ENCODE results near the gene QSOX1.

Gene QSOX1

DNA sequence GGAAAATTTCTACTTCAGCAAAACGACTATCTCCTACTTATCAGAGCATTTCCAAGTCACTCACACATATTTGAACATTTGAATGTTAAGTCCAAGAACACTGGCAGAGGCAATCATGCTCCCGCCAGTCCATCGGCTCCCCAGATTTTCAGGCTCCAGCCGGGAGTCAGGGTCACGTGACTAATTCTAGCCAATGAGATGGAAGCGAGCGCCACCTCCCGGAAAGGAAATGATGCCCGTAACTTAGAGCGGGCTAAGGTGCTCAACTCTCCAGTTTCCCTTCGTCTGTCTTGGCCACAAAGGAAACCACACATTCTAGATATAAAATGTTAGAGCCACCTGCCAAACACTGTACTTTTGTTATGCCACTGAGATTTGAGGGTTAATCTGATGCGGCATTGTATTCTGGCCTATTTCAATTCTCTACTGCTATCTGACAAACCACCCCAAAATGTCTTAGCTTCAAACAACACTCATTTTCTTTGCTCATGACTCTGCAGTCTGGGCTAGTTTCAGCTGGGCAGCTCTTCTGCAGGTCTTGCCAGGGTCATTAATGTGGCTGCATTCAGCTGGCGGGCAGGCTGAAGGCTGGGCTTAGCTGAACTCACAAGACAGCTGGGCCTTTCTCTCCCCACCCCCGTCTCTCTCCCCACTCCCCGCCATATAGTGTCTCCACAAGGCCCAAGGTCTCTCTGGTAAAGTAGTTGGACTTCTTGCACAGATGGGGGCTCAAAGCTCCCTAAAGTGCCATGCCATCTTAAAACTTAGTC is 58.9 kb downstream of the QSOX1 start:
- DNase-seq (ENCODE audit: low spot score) (peak; percentile 77), FAIRE-seq (no peak)

DNA sequence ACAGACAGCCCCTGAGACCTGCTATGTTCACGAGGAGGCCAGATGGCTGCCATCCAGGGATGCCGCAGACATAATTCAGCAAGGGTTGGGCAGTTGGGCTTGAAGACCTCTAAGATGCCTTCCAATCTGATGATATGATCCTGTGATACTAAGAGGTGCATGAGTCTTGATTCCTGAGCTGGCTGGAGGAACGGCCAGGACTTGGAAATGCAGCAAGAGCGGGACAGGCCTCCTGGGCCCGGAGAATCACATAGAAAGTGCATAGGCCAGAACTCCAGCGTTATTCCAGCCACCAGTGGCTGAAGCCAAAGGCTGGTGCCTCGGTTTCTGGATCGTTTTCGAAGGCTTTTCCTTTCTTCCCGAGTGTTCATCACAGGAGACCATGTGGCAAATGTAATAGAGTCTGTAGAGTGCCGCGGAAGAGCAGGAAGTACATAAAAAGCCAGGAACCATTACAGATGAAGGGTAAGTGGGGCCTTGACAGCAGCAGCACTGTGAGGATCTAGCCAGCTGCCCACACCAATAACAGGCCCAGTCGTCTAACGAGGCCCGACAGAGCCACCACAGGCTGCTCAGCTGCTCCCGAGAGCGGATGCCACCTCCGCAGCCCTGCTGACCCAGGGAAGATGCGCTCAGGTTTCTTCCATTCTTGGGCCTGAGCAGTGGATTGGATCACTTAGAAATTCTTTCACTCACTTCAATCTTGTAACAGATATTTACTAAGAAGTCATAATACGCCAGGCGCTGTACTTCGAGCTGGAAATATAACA is 61.4 kb downstream of the QSOX1 start:
- no peak for DNase-seq (ENCODE audit: low spot score)
- FAIRE-seq = no peak

DNA sequence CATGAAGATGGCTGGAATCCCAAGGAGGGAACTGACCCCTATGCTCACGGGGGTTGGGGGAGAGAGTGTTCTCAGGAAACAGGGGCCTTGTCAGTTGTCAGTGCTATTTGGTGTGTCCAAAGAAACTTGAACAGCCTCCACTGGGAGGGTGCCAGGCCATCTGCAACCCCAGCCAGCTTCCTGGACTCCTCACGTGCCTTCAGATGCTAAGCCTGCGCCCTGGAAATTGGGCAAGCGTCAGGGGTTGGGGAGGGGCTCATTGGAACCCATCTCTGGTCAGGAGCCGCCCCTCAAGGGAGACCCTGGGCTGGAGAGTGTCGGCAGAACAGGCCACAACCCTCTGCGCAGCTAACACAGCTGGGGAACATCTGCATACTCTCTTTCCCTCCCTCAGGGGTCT is 62.3 kb downstream of the QSOX1 start:
- FAIRE-seq = no peak
- DNase-seq (ENCODE audit: low spot score) = no peak

DNA sequence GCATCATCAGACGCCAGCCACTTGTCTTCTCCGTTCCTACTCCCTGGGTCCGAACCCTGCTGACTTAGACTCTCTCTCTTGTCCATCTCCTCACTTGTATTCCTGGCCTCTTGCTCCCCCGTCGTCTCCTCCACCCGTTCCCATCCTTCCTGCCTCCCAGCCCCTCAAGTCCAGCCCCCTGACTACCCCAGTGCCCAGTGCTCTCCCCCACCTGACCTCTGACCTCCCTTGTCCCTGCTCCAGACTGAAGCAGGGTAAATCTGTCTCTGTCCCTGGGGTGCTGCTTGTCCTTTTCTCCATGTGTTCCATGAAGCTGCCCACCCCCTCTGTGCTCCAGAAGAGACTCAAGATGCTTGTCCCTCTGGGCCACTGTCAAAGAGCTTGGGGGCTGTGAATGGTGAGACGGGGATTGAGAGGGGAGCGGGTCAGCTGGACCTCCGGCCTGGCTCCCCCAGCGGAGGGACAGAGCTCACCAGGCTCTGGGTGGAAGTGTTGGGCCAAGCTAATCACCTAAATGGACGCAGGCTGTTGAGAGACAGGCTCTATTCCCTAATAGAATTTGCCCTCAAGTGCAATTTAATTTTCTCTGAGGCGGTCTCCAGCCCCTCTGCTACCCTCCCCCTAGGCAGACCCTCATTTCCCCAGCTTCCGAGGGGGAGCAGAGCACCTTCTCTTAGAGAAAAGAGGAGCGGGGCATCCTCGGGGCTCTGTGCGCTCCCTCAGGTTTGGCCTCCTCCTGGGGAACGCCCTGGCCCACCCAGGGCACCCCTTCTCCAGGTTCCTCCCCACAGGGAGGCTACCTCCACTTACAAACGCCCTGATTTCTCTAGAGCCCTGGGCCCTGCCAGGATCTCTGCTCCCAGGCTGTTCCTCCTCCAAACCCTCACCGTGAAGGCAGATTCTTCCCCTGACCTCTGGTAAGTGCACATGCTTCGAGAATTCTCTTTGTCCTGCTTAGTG is 64.4 kb downstream of the QSOX1 start:
- DNase-seq (ENCODE audit: low spot score) (no peak), FAIRE-seq (no peak)

DNA sequence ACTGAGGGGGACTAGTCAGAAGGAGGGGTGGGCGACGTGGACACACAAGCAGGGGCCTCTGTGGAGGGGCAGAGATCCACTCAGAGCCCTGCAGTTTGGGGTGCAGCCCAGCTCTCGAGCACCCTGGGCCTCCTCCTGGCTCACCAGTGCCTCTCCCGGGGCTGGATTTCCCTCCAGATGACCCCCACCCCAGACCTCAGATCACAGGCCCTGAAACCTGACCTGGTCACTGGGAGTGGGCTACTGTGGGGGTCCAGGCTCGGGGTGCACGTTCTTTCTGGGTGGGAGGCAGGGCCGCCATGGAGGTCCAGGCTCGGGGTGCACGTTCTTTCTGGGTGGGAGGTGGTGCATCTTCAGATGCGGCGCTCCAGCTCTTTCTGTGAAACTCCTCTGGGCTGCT is 65.1 kb downstream of the QSOX1 start:
- DNase-seq (ENCODE audit: low spot score) (no peak), FAIRE-seq (no peak)

DNA sequence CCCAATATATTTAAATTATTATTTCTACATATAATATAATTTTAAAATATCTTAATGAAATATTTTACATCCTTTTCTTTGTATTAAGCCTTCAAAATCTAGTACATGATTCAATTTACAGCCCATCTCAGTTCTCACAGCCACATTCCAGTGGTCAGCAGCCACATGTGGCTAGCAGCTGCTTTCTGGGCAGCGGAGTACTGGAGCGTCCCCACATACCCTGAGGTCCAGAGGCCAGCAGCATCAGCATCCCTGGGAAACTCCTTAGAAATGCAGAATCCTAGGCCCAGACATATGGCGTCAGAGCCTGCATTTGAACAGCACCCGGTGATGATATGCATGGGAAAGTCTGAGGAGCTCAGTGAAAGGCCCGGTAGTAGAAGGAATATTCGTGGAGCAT is 66.8 kb downstream of the QSOX1 start:
- FAIRE-seq = no peak
- no peak for DNase-seq (ENCODE audit: low spot score)

DNA sequence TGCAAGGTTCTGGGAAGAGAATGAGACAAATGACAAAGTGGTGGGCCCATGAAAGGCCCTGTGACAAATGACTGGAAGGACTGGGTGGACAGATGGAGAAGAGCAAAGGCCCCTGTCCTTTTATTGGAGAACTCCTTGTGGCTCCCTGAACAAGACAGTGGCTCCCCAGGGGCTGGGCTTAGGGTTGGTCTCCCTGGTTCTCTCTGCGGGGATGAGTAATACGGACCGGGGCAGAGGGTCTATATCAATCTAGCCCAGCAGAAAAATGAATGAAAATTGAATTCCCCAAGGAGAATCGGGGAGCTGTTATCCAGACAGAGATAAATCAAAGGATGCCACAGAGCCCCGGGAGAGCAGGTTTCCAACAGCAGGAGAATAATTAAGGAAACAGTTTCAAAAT is 70.2 kb downstream of the QSOX1 start:
- FAIRE-seq = no peak
- DNase-seq (ENCODE audit: low spot score) = no peak

DNA sequence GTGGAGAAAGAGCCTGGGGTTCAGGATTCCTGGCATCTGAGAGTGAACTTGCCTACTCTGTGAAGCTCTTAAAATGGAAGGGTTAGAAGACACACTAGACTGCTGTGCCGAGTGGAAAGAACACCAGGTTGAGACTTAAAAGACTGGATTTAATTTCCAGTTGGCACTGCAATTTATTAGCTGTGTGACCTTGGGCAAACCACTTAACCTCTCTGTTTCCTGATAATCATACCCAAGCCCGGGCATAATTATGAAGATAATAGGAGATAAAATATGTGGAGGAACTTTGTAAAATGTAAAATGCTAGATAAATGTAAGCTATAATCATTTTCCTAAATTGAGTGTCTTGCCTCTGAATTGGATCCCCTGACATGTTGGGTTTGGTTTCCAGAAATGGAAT is 70.7 kb downstream of the QSOX1 start:
- FAIRE-seq (no peak), DNase-seq (ENCODE audit: low spot score) (no peak)

DNA sequence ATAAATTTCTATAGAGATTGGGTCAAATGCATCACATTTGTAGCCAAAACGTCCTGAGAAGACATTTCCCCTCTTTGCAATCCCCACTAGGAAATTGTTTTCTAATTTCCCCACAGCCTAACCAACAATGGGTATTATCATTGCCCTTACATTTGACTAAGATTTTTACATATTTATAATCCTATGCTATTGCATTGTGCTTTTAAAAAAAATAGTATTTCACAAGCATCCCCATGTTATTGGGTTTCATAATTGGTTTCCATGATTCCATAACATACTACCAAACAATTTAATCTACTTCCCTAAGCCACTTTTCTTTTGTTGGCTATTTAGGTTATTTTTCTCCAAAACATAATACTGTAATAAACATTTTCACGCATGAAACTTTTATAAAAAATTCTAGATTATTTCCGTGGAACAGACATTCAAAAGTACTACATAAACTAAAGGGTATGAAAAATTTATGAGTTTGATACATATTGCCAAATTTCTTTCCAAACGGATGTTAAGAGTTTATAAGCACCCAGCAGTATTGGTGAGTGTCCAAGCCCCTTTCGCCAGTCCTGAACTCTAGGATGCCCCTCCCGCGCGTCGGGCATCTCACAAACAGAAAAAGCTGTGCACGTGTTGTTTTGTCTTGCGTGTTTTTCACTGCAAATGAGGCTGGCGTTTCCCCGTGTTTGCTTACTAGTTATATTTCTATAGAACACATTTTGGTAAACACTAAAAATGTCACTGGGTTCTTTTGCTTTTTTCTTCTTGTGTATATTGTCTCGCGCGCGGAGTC is 73.4 kb downstream of the QSOX1 start:
- FAIRE-seq (no peak), DNase-seq (ENCODE audit: low spot score) (no peak)

DNA sequence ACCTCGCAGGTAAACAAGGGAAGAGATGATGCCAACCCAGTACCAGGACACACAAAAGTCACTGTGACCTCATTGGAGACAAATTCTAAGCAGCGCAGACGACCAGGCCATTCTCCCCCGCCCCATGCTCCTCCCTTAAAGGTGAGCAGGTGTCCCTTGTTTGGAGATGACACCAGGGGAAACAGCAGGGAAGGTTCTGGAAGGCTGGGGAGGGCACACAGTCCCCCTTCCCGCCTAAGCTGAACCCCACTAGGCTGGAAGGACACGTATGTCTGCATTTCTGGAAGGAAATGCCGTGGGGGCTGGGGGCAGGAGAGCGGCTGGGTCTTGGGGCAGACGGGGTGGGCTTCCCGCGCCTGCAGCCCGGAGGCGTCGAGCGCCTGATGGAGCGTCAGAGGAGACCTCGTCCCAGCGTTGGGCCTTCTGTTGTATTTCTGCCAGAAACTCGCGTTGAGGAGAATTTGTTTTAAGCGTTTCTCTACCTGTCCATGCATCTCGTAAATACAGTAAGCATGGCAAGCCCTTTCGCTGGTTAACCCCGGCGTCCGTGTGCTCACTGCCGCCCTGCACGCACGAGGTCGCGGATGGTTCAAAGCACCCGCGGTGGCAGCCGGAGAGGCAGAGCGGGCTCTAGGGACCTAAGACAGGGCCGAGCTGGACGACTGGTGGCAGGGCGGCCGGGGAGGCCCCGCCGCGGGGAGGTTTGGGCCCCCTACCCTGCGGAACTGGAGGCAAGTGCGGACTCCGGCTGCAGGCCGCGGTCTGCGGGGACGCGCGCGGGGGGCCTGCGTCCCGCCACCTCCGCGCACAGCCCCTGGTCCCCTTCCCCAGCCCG is 74.2 kb downstream of the QSOX1 start:
- DNase-seq (ENCODE audit: low spot score) (no peak), FAIRE-seq (no peak)

DNA sequence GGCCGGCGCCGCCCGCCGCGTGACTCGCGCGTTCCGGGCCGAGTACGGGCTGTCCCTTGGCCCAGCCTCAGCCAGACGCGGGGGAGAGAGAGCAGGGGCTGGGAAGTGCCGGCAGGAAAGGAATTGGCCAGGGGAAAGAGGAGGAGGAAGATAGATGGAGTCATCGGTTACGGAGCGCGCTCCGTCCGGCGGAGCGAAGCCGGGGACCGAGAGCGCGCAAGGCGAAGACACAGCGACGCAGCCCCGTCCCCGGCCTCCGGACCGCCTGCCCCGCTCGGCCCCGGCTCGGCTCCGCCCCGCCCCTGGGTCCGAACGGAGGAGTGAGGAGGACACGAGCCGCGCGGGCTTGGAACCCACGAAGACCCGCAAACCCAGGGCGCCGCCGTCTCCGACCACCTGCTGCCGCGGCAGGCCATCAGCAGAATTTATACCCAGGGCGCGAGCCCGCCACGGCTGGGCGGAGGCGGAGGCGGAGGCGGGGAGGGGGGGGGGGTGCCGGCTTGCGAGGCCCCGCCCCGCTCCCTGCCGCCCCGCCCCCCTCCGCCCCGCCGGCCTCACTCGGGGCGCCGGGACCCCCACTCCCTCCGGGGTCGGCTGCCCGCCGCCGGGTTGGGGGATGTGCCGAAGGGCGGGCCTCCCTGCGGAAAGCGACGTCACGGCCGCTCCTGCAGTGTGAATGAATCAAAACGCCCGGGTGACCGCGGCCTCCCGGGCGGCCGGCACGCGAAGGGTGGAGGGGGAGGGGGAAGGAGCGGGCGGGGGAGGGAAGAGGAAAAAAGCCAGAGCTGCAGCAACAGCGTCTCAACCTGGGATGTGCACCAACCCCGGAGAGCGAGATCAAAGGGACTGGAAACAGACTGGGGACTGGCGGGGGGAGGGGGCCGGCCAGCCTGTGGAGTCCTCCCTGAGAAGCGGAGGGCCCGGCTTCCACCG is 75.1 kb downstream of the QSOX1 start, which contains the start of gene LHX4:
LHX4 (plus strand) TSS at position 782 of the 933 bp plus-strand sequence. CDS start 266 bp downstream, outside the sequence.
- FAIRE-seq (peak; percentile 56), DNase-seq (ENCODE audit: low spot score) (peak; percentile 87)

DNA sequence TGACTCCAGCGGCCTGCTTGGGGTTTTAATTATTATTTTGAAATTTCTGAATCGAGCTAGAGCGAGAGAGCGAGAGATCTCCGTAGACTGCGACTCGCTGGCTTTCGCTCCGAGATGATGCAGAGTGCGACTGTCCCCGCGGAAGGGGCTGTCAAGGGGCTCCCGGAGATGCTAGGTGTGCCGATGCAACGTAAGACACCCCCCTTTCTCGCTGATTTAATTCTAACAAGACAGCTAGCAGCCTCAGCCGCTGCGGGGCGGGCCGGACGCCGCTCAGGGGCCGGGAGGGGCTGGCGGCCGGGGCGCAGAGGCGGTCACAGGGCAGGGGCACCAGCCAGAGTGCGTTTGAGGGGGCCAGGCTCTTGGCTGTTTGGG is 75.7 kb downstream of the QSOX1 start:
- FAIRE-seq = no peak
- DNase-seq (ENCODE audit: low spot score) = peak; percentile 41

DNA sequence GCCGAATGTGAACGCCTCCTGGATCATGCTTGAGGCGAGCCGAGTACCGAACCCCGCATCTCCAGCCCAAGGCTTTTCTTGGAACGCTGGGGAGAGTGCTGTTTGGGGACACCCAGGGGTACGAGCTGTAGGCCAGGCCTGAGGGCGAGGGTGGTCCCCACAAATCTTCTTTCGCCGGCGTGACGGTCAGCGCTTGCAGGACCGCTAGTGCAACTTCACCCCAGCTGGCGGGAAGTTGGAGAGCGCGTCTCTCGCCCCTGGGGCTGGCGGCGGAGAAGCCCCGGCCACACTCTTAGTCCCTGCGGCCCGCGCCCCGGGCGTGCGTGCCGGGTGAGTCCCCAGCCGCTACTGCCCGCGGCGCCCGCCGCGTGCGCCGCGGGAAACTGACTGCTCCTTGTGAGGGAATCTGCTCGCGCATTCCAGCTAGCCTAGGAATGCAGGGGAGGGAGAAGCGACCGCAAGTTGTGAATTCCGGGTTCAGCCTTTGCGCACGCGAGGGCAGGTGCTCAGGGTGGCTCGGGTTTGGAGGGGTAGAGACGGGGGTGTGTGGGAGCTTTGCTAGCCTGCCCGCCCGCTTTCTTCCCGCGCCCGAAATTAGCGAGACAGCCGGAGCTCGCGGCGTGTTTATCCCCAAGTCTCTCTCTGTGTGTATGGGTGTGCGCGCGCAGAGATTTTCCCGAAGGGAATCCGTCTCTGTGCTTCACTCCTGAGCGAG is 76.3 kb downstream of the QSOX1 start:
- FAIRE-seq (no peak), DNase-seq (ENCODE audit: low spot score) (no peak)

DNA sequence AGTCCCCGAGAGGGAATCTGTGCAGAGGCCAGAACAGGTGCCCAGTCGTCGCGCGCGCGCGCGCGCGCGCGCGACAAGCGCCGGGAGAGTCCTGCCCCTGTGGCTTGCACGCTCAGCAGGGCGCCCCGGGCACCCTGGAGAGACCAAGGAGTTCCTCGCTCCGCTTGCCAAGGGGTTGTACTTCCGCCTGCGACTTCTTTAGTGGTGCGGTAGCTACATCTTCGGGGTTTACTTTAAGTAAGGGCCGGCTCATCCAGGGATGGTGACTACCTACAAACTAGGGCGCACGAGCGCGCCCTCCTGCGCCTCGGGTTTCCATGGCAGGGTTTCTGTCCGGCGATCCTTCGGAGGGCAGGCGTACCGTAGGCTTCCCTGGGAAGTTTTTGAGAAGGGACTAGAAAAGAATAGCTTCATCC is 76.8 kb downstream of the QSOX1 start:
- DNase-seq (ENCODE audit: low spot score) (no peak), FAIRE-seq (no peak)

DNA sequence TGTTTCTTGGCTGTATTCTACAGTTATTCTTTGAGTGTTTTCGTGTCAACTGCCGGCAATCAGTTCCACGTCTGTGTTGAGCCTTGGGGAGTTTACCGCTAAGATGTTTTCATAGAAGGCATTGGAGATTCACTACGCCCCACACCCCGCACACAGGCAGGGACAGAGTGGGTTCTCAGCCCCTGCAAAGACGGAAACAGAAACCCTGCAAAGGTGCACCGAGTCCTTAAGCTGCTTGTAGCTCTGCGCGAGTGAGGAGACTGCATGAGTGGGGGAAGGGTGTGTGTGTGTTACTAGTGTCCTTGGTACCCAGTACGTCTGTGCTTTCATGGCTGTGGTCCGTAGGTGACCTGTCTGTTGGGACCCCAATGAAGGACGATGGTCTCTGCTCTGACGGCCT is 77.3 kb downstream of the QSOX1 start:
- DNase-seq (ENCODE audit: low spot score) = no peak
- no peak for FAIRE-seq

DNA sequence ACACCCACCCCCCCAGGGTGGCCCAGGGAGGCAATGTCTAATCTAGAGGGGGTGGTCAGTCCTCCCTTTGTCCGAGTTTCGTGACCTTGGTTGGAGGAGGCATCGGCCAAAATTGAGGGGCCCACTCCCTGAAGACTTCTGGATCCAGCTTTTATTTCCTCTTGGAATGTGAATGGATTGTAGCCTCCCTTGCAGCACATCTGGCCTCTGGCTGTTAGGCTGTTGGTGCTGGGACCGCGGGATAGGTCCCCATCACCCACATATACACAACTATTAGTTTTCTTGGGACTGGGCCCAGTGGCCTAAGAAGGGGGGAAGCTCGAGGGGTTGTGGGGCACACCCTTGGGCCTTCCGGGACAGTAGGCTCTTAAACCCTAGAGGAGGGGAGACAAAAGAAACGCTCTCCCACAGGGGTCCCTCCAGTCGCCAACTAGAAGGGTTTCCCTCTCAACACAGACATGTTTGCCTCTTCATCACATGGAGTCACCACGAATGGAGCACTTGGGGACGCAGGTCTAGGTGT is 77.9 kb downstream of the QSOX1 start:
- DNase-seq (ENCODE audit: low spot score) = no peak
- FAIRE-seq = no peak

DNA sequence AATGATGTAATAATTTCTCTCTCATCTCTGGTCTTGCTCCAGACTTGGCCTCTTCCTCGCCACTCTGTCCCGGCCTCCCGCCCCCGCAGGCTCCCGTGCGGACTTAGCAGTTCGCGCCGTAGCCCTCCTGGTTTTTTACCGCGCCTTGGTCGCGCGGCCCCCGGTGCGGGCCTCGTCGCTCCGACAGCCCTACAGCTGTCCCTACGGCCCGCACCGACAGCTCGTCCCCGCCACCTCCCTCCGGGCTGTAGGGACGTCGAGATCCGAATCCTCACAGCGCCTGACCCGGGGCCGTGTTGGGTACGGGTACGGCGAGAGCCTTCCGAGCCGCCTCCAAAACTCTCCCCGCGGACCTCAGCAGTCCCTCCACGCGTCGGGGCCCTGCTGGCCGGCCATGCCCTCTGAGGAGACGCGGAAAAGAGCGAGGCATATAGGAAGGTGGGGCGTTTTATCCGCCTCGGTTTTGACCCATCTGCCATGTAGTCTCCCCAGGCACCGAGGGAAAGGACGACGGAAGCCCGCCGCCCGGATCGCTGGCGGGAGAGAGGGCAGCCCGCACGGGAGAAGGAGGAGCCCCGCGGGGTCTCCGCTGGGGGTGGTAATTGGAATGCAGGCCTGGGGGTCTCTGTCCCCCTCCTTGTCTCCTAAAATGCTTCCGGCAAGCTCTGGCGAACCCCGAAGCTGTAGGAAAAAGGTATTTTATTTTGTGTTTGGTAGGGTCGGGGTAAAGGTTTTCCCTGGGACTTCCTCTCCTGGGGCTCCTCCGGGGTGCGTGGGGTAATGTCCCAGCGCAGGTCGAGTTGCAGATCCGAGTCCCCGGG is 78.7 kb downstream of the QSOX1 start:
- DNase-seq (ENCODE audit: low spot score) (no peak), FAIRE-seq (no peak)

All from urothelium cell line (cell line).